H1 (cell line): Measurements from ENCODE around the gene DPH6. TPM values are rescaled to one million over a fixed set of nuclear protein-coding genes. Genes with fewer than 3 reads are reported as not detected.

Experiments
- CTCF ChIA-PET: fragments of 300-600 bp; sonication (Branson Sonifier 250); formaldehyde crosslinking; loops from one replicate; lab custom pipeline; 2021; ENCODE audit not compliant: partially characterized antibody; lab: Charles Lee
- POLR2A ChIA-PET: fragments of 300-600 bp; sonication (Branson Sonifier 250); formaldehyde crosslinking; loops from one replicate; lab custom pipeline; 2021; ENCODE audit warnings: inconsistent platforms; ENCODE audit not compliant: partially characterized antibody; lab: Charles Lee
- DNase-seq, 2 experiments: peaks; one replicate each; pipeline versions ENCODE4 v3.0.0 to v3.0.0-alpha.2; 2010 to 2022; ENCODE audit warnings: low spot score in 2 of 2, low read depth in 1 of 2, mixed read lengths in 1 of 2
- FAIRE-seq: peaks from 2 replicates; lab custom pipeline; 2011; peaks lifted over from hg19 to GRCh38; lab: Jason Lieb, UNC
- H2AFZ ChIP-seq: 2 replicates; pipeline ENCODE4 v1.8.1; 2012; ENCODE audit warnings: low read length, inconsistent platforms
- H2AK5ac ChIP-seq: 2 replicates; pipeline ENCODE4 v1.6.1; 2013; ENCODE audit warnings: low read depth, low read length
- H2BK120ac ChIP-seq: replicated peaks from 2 replicates; pipeline ENCODE3; 2013; ENCODE audit warnings: low read depth, low read length, inconsistent platforms
- H2BK12ac ChIP-seq: 2 replicates; pipeline ENCODE4 v1.6.1; 2013; ENCODE audit warnings: low read depth, low read length
- H2BK15ac ChIP-seq: 2 replicates; pipeline ENCODE4 v1.6.1; 2013; ENCODE audit warnings: low read length
- H2BK20ac ChIP-seq: 2 replicates; pipeline ENCODE4 v1.6.1; 2013; ENCODE audit warnings: low read length
- H2BK5ac ChIP-seq: 2 replicates; pipeline ENCODE4 v1.6.1; 2013; ENCODE audit warnings: low read depth, low read length
- H3K14ac ChIP-seq: 2 replicates; pipeline ENCODE4 v1.6.1; 2013; ENCODE audit warnings: inconsistent platforms; ENCODE audit not compliant: insufficient read length
- H3K18ac ChIP-seq: 2 replicates; pipeline ENCODE4 v1.6.1; 2013; ENCODE audit warnings: low read length; ENCODE audit errors: extremely low read depth
- H3K23ac ChIP-seq: 2 replicates; pipeline ENCODE4 v1.6.1; 2013; ENCODE audit warnings: inconsistent platforms; ENCODE audit not compliant: insufficient read length
- H3K23me2 ChIP-seq: 2 replicates; pipeline ENCODE4 v1.6.1; 2013; ENCODE audit warnings: low read depth, low read length
- H3K27ac ChIP-seq: 2 replicates; pipeline ENCODE4 v1.6.1; 2011; ENCODE audit warnings: low read depth, low read length, inconsistent platforms
- H3K27me3 ChIP-seq, 4 experiments: replicated peaks in 1 of 4; 1 replicate in 1 of 4; 2 replicates in 3 of 4; pipeline versions ENCODE4 v1.6.1 to v1.8.1; 2011 to 2013; ENCODE audit warnings: low read length in 3 of 4, mild to moderate bottlenecking in 3 of 4, inconsistent platforms in 2 of 4, mixed read lengths in 2 of 4, moderate library complexity in 1 of 4; ENCODE audit not compliant: control insufficient read depth in 3 of 4, insufficient read depth in 3 of 4; ENCODE audit errors: extremely low read depth in 1 of 4
- H3K36me3 ChIP-seq, 4 experiments: 2 replicates each; pipeline versions ENCODE4 v1.6.1 to v1.8.1; 2011 to 2013; ENCODE audit warnings: mild to moderate bottlenecking in 4 of 4, low read length in 3 of 4, moderate library complexity in 2 of 4, control low read depth in 1 of 4, inconsistent platforms in 1 of 4; ENCODE audit not compliant: insufficient read depth in 4 of 4, control insufficient read depth in 2 of 4
- H3K4ac ChIP-seq: replicated peaks from 2 replicates; pipeline ENCODE3; 2013; ENCODE audit warnings: low read length, low read depth, mixed read lengths, inconsistent platforms; ENCODE audit not compliant: insufficient read length
- H3K4me1 ChIP-seq, 4 experiments: replicated peaks in 1 of 4; 1 replicate in 1 of 4; 2 replicates in 3 of 4; pipeline versions ENCODE4 v1.6.1 to v1.8.1; 2011 to 2013; ENCODE audit warnings: low read length in 3 of 4, inconsistent platforms in 2 of 4, mixed read lengths in 1 of 4; ENCODE audit not compliant: insufficient read depth in 4 of 4, control insufficient read depth in 3 of 4
- H3K4me2 ChIP-seq, 2 experiments: 2 replicates each; pipeline versions ENCODE4 v1.6.1 to v1.8.1; 2011 to 2013; ENCODE audit warnings: low read depth in 2 of 2, low read length in 2 of 2, control low read depth in 1 of 2, inconsistent platforms in 1 of 2, mild to moderate bottlenecking in 1 of 2; ENCODE audit not compliant: insufficient read depth in 1 of 2
- H3K4me3 ChIP-seq, 4 experiments: fragments of 200-600, 300-600 bp in 1 of 4; sonication (generic), shearing (Covaris generic), sonication (Bioruptor Twin) in 1 of 4; 2 replicates each; pipeline versions ENCODE4 v1.5.1 to v1.8.1; 2011 to 2016; ENCODE audit warnings: low read length in 4 of 4, low read depth in 3 of 4, control low read depth in 2 of 4, inconsistent platforms in 2 of 4, mild to moderate bottlenecking in 2 of 4, mixed read lengths in 1 of 4, moderate library complexity in 1 of 4; ENCODE audit not compliant: insufficient read depth in 2 of 4; ENCODE audit errors: extremely low read depth in 1 of 4
- H3K56ac ChIP-seq: replicated peaks from 2 replicates; pipeline ENCODE3; 2013; ENCODE audit warnings: low read depth, mild to moderate bottlenecking, mixed read lengths, low read length, inconsistent platforms; ENCODE audit not compliant: insufficient read length
- H3K79me1 ChIP-seq: 2 replicates; pipeline ENCODE4 v1.6.1; 2013; ENCODE audit warnings: low read depth, low read length, control low read depth
- H3K79me2 ChIP-seq, 2 experiments: 2 replicates each; pipeline versions ENCODE4 v1.6.1 to v1.8.1; 2012 to 2013; ENCODE audit warnings: low read length in 2 of 2, mild to moderate bottlenecking in 2 of 2, inconsistent platforms in 1 of 2; ENCODE audit not compliant: insufficient read depth in 2 of 2, control insufficient read depth in 1 of 2
- H3K9ac ChIP-seq, 4 experiments: replicated peaks in 1 of 4; 1 replicate in 1 of 4; 2 replicates in 3 of 4; pipeline versions ENCODE4 v1.6.1 to v1.8.1; 2011 to 2013; ENCODE audit warnings: low read depth in 3 of 4, low read length in 3 of 4, control low read depth in 2 of 4, mild to moderate bottlenecking in 2 of 4, moderate library complexity in 2 of 4, inconsistent platforms in 1 of 4; ENCODE audit errors: extremely low read depth in 1 of 4
- H3K9me3 ChIP-seq, 2 experiments: 2 replicates each; pipeline versions ENCODE4 v1.6.1 to v1.8.1; 2012 to 2013; ENCODE audit warnings: mild to moderate bottlenecking in 2 of 2, moderate library complexity in 2 of 2, control low read depth in 1 of 2, inconsistent platforms in 1 of 2, low read depth in 1 of 2, low read length in 1 of 2, mixed read lengths in 1 of 2; ENCODE audit not compliant: insufficient read depth in 2 of 2
- H4K20me1 ChIP-seq, 2 experiments: replicated peaks in 1 of 2; 2 replicates each; pipeline versions ENCODE3 to v1.8.1; 2011 to 2013; ENCODE audit warnings: inconsistent platforms in 2 of 2, low read length in 2 of 2, mild to moderate bottlenecking in 1 of 2; ENCODE audit not compliant: insufficient read depth in 2 of 2, control insufficient read depth in 1 of 2
- H4K5ac ChIP-seq: 2 replicates; pipeline ENCODE4 v1.6.1; 2013; ENCODE audit warnings: low read length, low read depth, mixed read lengths, inconsistent platforms; ENCODE audit not compliant: insufficient read length
- H4K8ac ChIP-seq: 2 replicates; pipeline ENCODE4 v1.8.0; 2013; ENCODE audit warnings: mild to moderate bottlenecking, moderate library complexity, low read length, inconsistent platforms; ENCODE audit not compliant: insufficient read depth; ENCODE audit errors: extremely low read depth
- H4K91ac ChIP-seq: replicated peaks from 2 replicates; pipeline ENCODE3; 2013; ENCODE audit warnings: low read length, mixed read lengths, inconsistent platforms; ENCODE audit not compliant: insufficient read length
- BRCA1 ChIP-seq: IDR thresholded peaks from 2 replicates; pipeline ENCODE4 v1.6.1; 2012; ENCODE audit warnings: low read depth, low read length, improper control_type of control experiment
- CHD2 ChIP-seq: IDR thresholded peaks from 2 replicates; pipeline ENCODE4 v1.6.1; 2012; ENCODE audit warnings: low read length, improper control_type of control experiment
- WGBS, 2 experiments: shearing (Covaris generic) in 1 of 2; methylation state at CpG; one replicate each; pipeline versions ENCODE4 v1.1.6 to v1.1.7; 2013 to 2015; ENCODE audit warnings: low lambda C conversion rate in 2 of 2, mixed read lengths in 2 of 2, inconsistent platforms in 1 of 2, low coverage in 1 of 2, missing lambda C conversion rate in 1 of 2; ENCODE audit not compliant: insufficient replicate concordance in 2 of 2, insufficient coverage in 1 of 2, insufficient read length in 1 of 2; ENCODE audit errors: extremely low coverage in 1 of 2, missing lambda C conversion rate in 1 of 2; 5-methylcytosine and 5-hydroxymethylcytosine counted together
- polyA plus RNA-seq, 7 experiments: library from polyadenylated mRNA; depleted of rRNA in 3 of 7; stranded (reverse) in 5 of 7; unstranded in 2 of 7; fragments of >200 nt in 5 of 7; fragments of 200-250 nt in 2 of 7; gene quantifications; 1 replicate in 5 of 7; 2 replicates in 1 of 7; 4 replicates in 1 of 7; pipeline versions ENCODE4 v1.2.1 to v1.2.3, GENCODE V29; 2011 to 2013; ENCODE audit warnings: missing spikeins in 2 of 7, mixed read lengths in 2 of 7
- total RNA-seq: library from RNA; stranded (reverse); fragmentation: NEBNext Ultra II Directional; extraction: Animal tissue kit (Norgen Biotek cat#: 25700); gene quantifications from 2 replicates; pipeline ENCODE4 v1.2.1, GENCODE V29; 2021
- TF ChIP-seq, protein P1 (sequence below): IDR thresholded peaks from 2 replicates; pipeline ENCODE4 v1.6.1; 2012; ENCODE audit warnings: low read length, inconsistent platforms

The DPH6 gene
- total and polyA plus RNA-seq, 2 of the 8 experiments (the other 6 are each of a cell fraction or from before 2014, with no cell fraction given): 21.6 to 30.5 TPM

DNA sequence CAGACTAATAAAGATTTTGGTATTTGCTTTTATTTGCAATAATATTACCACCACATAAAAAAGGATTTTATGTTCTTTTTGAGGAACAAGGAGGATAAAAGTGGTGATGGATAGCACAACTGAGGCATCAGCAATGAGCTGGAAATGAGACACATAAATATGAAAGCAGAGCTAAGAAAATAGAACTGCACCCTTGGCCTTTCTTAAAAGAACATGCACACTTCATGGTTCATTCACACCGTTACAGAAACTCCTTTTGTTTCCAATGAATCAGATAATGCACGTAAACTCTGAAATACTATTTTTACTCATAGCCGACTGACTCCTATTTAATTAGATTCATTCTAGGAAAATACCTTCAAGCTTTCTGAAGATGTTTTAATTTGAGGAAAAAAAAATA, 19.9 kb upstream of the DPH6 start:
- Histone ChIP-seq H3K27ac (no peak overlapping the region), H3K4ac (no peak overlapping the region), H4K8ac (no peak overlapping the region), H2BK15ac (no peak overlapping the region), H3K36me3 (no peaks in the 10 kb centered on the region), H2BK5ac (no peak overlapping the region), H3K56ac (no peak overlapping the region), H4K20me1 (no peaks in the 10 kb centered on the region), H3K18ac (no peak overlapping the region), H2BK20ac (no peak overlapping the region), H3K4me1 (no peaks in the 10 kb centered on the region), H3K9me3 (no peaks in the 10 kb centered on the region), H3K14ac (no peak overlapping the region), H2BK12ac (no peak overlapping the region), H2BK120ac (no peak overlapping the region), H3K9ac (no peak overlapping the region), H3K4me3 (no peak overlapping the region), H3K23me2 (no peaks in the 10 kb centered on the region), H3K79me2 (no peaks in the 10 kb centered on the region), H3K23ac (no peak overlapping the region), H3K27me3 (no peaks in the 10 kb centered on the region), H4K91ac (no peak overlapping the region), H3K79me1 (no peaks in the 10 kb centered on the region), H2AK5ac (no peak overlapping the region), H3K4me2 (no peak overlapping the region), H2AFZ (no peak overlapping the region), H4K5ac (no peak overlapping the region)
- TF ChIP-seq CHD2 (no peak), BRCA1 (no peak)
- TF ChIP-seq, protein P1, sequence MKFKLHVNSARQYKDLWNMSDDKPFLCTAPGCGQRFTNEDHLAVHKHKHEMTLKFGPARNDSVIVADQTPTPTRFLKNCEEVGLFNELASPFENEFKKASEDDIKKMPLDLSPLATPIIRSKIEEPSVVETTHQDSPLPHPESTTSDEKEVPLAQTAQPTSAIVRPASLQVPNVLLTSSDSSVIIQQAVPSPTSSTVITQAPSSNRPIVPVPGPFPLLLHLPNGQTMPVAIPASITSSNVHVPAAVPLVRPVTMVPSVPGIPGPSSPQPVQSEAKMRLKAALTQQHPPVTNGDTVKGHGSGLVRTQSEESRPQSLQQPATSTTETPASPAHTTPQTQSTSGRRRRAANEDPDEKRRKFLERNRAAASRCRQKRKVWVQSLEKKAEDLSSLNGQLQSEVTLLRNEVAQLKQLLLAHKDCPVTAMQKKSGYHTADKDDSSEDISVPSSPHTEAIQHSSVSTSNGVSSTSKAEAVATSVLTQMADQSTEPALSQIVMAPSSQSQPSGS: no peak
- no peak for FAIRE-seq
- no peak for DNase-seq
- ChIA-PET CTCF (no interaction called here), POLR2A (no interaction called here)
- 97% methylated on average over 3 of the region's 3 CpGs; no CpG with 5 or more reads in 1 of the 2 experiments for WGBS, 2 experiments
